Stimulated activated CD8-positive, alpha-beta memory T cell treated with anti-CD3 and anti-CD28 coated beads, Interleukin-4, amount 100 ng/mL, for 4 hours (primary cell): Measurements from ENCODE around the gene ECE2.
A peak's percentile ranks its signal among the peaks of the same experiment; 100 is the strongest.
"Not testable (repeated sequence)": the region's sequence is repeated elsewhere in the genome, so short reads cannot be mapped to it uniquely, and the experiment has no call there.

ENCODE experiments used
- DNase-seq, 2 donors: peaks; one replicate each; pipeline ENCODE4 v3.0.0-alpha.2; 2020; ENCODE audit warnings: low read depth in 2 of 2, low spot score in 1 of 2

ECE2 gene

DNA sequence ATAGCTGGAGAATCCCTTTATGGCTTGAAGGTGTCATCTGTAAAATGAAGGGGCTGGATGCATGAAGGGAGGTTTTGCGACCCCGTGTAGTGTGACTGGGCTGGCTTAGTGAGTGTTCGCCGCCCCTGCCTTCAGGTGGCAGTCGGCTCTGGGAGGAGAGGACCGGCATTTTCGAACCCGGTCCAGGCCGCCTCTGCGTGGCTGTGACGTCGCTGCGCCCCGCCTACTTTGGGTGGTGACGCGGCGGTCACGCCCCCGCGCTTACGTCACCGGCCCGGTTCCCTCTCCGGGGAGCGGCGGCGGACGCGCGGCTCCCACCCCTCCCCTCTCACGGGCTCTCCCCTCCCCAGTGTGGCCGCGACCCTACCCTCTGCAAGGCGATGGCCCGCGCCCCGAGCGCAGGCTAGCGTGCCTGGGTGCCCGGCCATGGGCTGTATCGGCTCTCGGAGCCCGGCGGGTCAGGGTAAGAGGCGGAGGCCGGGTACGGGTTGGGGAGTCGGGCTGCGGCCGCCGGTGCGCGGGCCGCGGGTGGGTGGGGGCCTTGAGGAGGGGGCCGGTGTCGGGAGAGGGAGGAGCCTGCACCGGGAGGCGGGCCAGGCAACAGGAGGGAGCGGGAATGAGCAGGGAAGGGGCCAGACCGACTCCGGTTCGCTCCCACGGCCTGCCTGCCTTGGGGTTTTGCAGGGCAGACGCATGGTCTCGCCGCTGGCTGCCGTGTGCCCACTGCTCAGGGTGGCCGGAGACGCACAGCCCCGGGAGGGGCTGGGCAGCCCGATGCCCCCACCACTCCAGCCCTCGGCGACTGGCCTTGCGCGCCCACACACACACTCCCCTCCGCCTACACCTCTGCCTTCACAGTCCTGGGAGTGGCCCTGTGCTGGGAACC is 60.1 kb downstream of the ECE2 start:
- DNase-seq, result peak; percentile 68 to 77

DNA sequence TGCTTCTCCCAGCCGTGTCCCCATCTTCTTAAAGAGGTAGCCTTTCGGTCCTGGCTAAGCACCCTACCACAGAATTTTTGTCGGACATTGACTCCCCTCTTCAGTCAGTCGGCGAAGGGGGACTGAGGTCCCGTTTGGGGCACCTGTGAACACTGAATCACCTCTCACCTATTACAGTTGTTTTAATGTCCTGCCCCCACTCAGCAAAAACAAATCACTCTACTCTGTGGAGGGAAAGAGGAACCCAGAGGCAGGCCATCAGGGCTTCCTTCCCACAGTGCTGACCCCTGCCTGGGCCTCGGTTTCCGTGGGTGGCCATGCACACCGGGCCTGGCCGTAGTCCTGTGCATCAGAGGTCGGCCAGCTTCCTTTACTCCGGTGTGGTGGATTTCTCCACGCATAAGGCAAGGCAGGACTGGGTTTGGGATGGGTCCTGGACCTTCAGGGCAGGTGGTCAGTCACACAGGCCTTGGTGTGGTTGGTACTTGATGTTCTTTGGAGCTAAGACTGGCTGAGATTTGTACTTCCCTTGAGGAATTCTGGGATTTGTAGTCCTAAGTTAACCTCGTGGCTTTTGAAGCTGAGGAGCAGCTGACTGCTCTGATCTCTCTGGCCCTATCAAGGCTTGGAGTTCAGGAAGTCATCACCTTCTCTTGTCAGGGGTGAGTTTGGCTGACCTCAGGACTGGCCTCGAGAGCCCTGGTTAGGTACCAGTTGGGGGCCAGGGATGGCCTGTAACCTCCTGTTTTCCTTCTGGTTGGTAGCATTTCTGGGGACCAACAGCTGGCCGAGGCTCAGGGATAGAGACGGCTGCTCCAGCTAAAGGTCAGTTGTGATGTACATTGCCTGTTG is 61.0 kb downstream of the ECE2 start:
- DNase-seq, result no peak

DNA sequence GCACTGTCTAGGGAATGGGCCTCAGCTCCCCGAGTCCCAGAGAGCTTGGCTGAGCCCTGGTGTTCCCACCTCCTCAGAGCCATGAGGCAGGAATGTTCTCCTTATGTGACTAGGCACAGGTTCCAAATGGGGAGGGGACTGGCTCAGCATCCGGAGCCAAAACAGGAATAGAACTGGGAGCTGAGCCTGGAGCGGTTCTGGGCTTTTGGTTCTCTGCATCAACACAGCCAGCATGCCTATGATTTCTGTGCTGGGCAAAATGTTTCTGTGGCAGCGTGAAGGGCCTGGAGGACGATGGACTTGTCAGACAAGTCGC is 61.5 kb downstream of the ECE2 start, which contains the start of gene FAM131A:
TSS of gene FAM131A (plus strand) at position 202 of the 316 bp plus-strand sequence. CDS start at position 233, 31 bp downstream.
- DNase-seq, result no peak

DNA sequence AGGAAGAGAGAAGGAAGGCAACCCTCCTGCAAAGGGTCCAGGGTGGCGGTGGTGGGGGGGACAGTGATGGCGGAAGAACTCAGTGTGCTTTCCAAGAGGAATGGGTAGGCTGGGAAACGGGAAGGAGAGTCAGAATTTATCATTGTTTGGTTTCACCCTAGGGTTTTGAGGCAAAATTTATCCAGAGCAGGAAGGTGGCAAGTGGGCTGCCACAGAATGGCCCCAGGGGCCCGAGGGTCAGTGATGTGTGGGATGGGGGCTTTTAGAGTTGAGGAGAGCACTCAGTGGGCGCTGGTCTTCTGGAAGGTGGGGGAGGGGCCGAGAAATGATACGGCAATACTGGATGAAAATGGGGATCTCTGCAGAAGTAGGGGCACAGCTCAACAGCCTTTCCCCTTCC is 62.2 kb downstream of the ECE2 start:
- no peak for DNase-seq

DNA sequence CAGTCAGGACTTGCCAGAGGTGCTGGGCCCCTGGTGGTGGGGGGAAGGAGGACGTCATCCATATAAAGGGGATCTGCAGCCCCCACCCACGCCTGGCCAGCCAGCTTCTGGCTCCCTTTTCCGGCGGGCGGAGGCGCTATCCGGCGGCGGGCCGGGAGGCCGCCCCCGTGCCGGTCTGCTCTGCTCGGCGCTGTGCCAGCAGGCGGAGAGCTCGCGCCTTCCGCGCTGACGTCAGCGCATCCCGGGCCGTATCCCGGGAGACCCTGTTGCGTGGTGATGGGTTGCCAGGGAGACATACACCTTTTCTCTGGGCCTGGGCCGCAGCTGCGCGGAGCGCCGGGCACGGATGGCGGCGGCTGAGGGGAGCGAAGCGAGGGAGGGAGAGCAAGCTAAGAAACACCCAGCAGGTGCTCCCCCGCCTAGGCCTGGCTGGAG is 62.7 kb downstream of the ECE2 start:
- DNase-seq, result no peak

DNA sequence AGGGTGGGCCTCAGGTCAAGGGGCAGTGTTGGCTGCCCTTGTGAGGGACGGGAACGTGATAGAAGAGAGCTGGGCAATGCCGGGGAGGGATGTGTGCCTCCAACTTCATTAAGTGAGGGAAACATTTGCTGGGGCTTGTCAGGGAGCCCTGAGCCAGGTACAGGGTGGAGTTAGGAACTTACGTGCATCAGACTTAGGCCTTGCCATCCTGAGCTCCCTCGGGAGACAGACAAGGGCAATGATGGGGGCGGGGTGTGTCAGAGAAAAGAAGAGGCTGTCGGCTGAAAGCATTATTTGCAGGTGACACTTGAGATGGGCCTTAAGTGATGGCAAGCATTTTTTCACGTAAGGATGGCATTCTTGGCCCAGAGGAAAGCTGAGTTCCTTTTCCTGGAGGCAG is 63.2 kb downstream of the ECE2 start:
- no peak for DNase-seq

DNA sequence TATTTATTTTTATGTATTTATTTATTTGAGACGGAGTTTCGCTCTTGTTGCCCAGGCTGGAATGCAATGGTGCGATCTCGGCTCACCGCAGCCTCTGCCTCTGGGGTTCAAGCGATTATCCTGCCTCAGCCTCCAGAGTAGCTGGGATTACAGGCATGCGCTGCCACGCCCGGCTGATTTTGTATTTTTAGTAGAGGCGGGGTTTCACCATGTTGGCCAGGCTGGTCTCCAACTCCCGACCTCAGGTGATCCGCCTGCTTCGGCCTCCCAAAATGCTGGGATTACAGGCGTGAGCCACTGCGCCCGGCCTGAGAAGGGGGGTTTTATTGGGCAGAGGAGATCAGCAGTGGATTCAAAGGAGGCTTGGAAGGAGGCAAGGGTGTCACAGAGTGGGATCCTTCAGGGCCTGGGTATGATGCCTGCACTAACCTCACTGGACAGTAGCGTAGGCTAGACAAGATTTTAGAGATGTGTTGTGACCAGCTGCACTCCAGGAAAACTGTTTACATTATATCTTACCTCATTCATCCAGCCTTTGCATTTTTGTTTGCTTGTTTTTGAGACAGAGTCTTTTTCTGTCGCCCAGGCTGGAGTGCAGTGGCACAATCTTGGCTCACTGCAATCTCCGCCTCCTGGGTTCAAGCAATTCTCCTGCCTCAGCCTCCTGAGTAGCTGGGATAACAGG is 63.8 kb downstream of the ECE2 start:
- not testable (repeated sequence) for DNase-seq

DNA sequence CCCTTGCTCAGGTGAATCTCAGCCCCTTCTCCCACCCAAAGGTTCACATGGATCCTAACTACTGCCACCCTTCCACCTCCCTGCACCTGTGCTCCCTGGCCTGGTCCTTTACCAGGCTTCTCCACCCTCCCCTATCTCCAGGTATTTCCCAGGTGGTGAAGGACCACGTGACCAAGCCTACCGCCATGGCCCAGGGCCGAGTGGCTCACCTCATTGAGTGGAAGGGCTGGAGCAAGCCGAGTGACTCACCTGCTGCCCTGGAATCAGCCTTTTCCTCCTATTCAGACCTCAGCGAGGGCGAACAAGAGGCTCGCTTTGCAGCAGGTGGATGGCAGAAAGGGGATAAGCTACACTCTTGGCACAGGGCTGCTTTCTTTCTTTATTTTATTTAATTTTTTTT is 66.1 kb downstream of the ECE2 start:
- no peak for DNase-seq
